Sciatic nerve (tissue), 2 donors: Measurements from ENCODE around the gene CDH22. TPM values are rescaled to one million over a fixed set of nuclear protein-coding genes. Genes with fewer than 3 reads are reported as not detected.

ENCODE experiments used
- ATAC-seq: fragments of 200-7000 bp; cut with Tn5 transposase; one replicate; pipeline ENCODE4 v1.9.1; 2020; ENCODE audit warnings: mild to moderate bottlenecking, moderate library complexity
- DNase-seq: peaks from one replicate; pipeline ENCODE4 v3.0.0-alpha.2; 2020; ENCODE audit warnings: low spot score
- intact Hi-C: fragments of 100-400 bp; cut with DNase I; formaldehyde crosslinking; loops from one replicate; pipeline ENCODE4 v1.14.2; 2022
- total RNA-seq: library from RNA; stranded (reverse); fragmentation: NEBNext Ultra II Directional; extraction: Animal tissue kit (Norgen Biotek cat#: 25700); gene quantifications from one replicate; pipeline ENCODE4 v1.2.1, GENCODE V29; 2021
- donor health status: DM: no; HTN: no; CAD: no.
- donor health status: DM: no; HTN: no; CAD: no.

Gene CDH22, protein sequence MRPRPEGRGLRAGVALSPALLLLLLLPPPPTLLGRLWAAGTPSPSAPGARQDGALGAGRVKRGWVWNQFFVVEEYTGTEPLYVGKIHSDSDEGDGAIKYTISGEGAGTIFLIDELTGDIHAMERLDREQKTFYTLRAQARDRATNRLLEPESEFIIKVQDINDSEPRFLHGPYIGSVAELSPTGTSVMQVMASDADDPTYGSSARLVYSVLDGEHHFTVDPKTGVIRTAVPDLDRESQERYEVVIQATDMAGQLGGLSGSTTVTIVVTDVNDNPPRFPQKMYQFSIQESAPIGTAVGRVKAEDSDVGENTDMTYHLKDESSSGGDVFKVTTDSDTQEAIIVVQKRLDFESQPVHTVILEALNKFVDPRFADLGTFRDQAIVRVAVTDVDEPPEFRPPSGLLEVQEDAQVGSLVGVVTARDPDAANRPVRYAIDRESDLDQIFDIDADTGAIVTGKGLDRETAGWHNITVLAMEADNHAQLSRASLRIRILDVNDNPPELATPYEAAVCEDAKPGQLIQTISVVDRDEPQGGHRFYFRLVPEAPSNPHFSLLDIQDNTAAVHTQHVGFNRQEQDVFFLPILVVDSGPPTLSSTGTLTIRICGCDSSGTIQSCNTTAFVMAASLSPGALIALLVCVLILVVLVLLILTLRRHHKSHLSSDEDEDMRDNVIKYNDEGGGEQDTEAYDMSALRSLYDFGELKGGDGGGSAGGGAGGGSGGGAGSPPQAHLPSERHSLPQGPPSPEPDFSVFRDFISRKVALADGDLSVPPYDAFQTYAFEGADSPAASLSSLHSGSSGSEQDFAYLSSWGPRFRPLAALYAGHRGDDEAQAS
- total RNA-seq: 0.40 TPM

GRCh38 chr20:46308258-46309157 is at the start of gene CDH22:
TSS of gene CDH22 (minus strand) at chr20:46308498. CDS start at chr20:46251294, 57,204 bp downstream.
- DNase-seq (peak; percentile 72), ATAC-seq (peak; percentile 52)
- intact Hi-C loops: no loop called here

- no peak for DNase-seq
- peak; percentile 62 for ATAC-seq
- intact Hi-C loops: no loop called here
Observed at GRCh38 chr20:46357030-46357514, 48.8 kb upstream of the CDH22 start.

DNA sequence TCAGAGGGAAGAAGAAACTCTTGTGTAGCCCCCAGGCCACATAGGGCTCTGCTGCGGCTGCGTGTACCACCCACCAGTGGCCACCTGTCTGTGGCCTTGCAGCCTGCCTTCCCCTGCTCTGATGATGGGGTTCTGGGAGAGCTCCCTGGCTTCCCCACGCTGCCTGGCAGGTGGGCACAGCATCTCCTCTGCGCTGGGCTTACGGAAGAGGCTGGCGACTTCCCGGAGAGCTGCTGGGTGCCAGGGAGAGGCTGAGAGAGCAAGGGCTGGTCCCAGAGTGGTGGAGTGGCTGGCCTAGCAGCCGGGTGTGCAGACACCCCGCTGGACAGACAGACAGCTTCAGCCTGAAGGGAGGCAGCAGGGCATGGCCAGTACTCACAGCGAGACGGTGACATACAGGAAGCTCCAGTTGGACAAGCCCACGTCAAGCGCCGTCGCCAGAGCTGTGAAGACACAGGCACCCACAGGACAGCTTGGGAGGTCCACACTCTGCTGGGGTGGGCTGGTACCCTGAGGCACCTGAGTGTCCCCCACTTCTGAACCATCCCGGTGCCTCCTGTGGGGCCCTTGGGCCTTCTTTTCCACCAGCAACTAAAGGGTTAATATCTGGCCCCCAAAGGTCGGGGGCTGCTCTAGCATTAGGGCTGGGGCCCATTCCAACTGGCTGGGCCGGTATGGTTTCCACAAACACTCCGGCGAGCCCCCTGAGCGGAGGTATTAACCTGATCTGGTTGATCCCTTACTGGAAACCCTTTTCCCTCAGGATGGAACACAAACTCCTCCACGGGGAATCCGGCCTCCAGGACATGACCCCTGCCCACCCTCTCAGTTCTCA is 48.1 kb upstream of the CDH22 start:
- ATAC-seq (peak; percentile 30), DNase-seq (no peak)
- intact Hi-C loops: no loop called here

DNA sequence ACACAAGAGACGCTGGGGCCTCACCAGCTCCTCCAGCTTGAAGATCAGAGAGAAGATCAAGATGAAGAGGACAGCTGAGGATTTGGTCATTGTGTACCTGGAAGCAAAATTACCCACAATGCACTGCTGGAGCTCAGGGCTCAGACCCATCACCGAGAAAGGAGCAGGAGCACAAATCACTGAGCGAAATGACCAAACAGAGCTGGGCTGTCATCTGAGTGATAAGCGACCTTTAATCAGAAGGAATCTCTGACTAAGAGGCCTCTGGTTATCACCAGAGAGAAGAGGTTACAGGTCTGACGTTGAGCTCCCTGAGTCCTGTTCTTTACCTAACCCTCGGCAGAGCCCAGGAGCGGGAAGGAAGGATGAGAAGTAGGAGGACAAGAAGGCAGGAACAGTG is 47.5 kb upstream of the CDH22 start:
- intact Hi-C loops: no loop called here
- DNase-seq (no peak), ATAC-seq (no peak)

- intact Hi-C loops: no loop called here
- no peak for DNase-seq
- ATAC-seq: no peak
Observed at GRCh38 chr20:46354920-46355654, 46.8 kb upstream of the CDH22 start.

- DNase-seq: no peak
- intact Hi-C loops: no loop called here
- ATAC-seq: no peak
Observed at GRCh38 chr20:46354207-46354555, 45.9 kb upstream of the CDH22 start.

DNA sequence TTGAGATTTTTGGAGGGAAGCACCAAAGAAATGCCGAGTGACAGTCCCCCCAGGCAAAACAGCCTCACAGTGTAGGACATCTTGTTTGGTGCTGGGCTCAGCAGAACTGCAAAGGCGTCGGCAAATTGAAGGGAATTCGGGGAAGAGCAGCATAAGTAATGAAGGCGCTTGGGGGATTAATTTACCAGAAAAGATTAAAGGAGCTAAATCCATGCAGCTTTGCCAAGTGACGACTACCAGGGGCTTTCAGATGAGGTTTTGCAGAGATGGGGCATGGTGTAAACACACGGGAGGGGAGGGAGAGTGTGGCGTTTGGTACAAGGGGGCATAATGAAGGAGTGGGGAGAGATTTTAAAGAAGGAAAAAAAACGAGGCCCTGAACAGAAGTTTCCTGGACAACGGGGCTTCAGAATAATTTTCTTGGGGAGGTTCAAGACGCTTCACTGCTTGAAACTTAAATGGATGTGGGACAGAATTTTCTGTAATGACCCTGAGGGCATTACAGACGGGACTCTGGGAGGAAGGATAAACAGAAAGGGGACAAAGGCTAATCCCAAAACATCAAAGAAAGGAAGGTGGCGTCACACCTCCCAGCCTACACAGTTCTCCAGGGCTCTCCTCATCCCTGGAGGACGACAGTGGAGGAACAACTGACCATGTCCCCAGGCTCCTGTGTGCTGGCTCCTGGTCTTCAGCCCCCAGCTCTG is 45.4 kb upstream of the CDH22 start:
- DNase-seq (no peak), ATAC-seq (no peak)
- intact Hi-C loops: loop anchor here (2.0 kb wide), 1 partner anchor 49 kb away; no protein-coding TSS in a partner anchor

DNA sequence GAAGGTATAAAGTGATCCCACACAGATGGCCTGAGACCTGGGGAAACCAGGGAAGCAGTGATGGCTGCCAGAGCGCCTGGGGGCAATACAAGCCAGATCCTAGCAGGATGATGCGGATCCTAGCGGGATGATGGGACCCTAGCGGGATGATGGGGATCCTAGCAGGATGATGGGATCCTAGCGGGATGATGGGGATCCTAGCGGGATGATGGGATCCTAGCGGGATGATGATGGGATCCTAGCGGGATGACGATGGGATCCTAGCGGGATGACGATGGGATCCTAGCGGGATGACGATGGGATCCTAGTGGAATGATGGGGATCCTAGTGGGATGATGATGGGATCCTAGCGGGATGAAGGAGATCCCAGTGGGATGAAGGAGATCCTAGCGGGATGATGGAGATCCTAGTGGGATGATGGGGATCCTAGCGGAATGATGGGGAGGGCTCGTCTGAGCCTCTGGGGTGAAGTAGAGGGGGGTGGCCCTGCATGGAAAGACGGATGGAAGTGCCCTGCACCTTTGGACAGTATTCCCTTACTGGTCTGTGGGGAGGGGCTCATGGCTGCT is 44.2 kb upstream of the CDH22 start:
- intact Hi-C loops: loop anchor here (2.0 kb wide), 1 partner anchor 48 kb away; no protein-coding TSS in a partner anchor
- ATAC-seq: no peak
- no peak for DNase-seq

- ATAC-seq (no peak), DNase-seq (no peak)
- intact Hi-C loops: loop anchor here (2.0 kb wide), 1 partner anchor 47 kb away; no protein-coding TSS in a partner anchor
Observed at GRCh38 chr20:46351357-46352058, 43.2 kb upstream of the CDH22 start.

GRCh38 chr20:46350986-46351267 is 42.6 kb upstream of the CDH22 start:
- intact Hi-C loops: no loop called here
- ATAC-seq (no peak), DNase-seq (no peak)

DNA sequence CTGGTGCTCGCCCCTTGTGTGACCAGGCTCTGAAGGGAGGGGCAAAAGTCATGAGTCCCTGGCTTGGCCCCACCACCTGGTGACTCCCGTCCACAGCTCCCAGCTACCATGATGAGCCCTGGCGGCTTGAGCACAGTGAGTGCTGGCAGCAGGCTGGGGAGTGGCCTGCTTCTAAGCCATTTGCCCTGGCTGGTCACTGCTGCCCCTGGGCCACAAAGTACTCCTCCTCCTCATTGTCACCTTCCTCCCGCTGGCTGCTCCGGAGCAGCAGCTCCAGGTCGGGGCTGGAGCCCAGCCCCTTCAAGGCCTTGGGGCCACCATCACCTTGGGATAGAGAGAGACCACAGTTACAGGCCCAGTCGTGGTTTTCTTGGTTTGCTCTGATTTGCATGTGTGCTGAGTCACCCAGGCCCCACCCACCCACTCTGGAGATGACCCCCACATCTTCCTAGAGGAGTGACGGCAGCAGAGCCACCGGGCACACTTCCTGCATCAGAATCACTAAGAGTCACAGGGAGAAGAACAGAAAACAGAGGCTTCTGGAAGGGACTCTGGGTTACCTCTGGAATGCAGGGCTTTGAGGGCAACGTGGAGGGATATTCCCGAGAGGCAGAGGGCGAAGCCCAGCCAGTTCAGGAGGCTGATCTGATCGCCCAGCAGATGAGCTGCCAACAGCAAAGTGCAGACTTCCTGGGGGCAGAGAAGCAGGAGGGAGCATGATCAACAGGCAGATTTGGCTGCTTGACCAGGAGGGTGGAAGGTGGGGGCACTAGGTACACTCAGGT is 42.1 kb upstream of the CDH22 start:
- DNase-seq (no peak), ATAC-seq (peak; percentile 46)
- intact Hi-C loops: no loop called here

GRCh38 chr20:46349742-46350056 is 41.4 kb upstream of the CDH22 start:
- DNase-seq (no peak), ATAC-seq (no peak)
- intact Hi-C loops: no loop called here

GRCh38 chr20:46349035-46349741 is 40.9 kb upstream of the CDH22 start:
- DNase-seq: peak; percentile 82
- intact Hi-C loops: no loop called here
- ATAC-seq: peak; percentile 80

DNA sequence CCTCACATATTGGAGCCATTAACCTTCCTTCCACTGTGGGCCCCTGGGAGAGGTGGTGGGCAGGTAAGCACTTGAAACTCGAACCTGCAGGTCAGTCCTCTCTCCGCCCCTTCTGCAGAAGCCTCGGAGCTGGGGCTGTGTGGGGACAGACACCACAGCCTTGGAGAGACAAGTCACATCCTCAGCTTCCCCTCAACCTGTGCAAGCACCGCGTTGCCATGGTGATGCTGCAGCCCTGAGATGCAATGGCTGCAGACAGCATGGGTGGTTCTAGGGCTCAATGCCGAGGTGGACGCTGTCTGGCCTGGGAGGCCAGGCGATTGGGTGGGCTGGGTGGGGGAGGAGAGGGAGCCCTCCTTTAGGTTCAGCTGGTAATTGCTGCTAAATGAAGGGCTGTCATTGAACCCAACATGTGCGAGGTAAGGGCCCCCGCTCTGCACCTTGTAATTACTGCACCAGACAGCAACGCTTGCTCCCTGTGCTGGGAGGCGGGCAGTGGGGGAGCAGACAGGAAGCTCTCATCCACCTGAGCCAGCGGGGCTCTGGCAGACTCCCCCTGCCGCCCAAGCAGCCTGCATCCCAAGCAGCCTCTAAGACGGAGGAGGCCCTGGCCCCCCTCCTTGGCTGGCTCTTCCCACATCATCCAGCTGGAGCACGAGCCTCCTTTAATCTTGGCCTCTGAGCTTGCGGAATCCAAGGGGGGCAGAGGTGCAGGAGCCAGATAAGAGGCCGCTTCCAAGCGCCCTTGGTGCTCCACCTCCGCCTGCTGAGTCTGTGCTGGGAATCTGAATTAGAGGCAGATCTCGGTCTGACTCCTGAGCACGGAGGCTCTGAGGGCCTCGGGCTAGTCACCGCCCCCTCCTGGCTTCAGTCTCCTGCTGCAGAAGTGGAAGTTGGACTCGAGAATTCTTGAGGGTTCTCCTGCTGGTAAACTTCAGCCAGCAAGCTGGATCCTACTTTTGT is 39.8 kb upstream of the CDH22 start:
- ATAC-seq (peak; percentile 69), DNase-seq (no peak)
- intact Hi-C loops: no loop called here
